HuH-7 (cell line): ENCODE results near the gene STIM1.
A peak's percentile ranks its signal among the peaks of the same experiment; 100 is the strongest.

ENCODE experiments used
- DNase-seq: peaks from one replicate; pipeline ENCODE4 v3.0.0; 2011; ENCODE audit warnings: low spot score

The STIM1 gene

DNA sequence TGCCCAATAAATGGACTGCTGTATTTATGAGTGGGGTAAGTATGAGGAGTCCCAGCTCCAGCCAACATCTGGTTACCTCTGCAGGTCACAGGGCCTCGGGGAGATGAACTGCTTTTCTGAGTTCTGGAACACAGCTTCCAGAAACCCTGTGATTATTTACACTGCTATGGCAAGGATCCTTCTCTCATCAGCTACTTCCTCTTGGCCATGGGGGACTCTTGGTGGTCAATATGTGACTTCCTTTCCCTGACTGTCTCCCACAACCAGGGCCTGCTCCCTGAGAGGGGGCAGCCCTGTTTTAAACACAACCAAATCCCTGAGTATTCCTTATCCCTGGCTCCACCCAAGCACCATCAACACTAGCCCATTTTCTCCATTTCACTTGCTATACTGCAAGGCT, 24.7 kb upstream of the STIM1 start:
- DNase-seq: no peak

DNA sequence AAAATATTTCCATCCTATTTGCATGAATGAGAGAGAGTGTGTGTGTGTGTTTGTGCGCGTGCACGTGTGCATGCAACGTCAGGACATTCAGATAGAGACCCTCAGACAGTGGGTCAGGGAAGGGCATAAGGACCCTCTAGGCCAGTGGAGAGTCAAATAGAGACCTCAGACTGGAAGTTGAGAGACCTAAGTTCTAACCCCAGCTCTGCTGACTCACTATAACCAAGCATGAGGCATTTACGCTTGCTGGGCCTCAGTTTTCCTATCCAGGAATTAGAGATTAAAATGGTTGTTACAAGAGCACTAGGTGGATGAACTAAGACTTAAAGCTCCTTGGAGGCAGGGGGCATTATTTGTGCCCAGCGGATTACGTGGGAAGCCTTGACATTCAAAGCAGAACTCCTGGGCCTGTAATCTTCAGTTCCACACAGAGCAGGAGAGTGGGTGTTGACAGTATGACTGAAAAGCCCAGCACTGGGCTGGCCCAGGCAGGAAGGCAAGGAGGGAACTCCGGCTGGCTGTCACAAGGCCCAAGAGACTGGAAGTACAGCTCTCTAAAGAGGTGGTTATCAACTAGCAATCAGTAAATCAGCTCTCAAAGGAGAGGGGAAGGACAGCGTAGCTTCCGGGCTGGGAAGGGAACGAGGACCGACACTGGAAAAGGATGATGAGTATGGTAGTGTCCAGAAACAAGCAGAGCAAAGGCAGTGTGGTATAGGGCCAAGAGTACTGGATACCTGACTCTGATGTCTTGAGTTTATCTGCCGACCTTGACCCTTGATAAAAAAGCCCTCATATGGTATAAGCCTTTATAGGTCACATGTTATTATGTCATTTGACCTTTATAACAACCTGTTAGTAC, 23.9 kb upstream of the STIM1 start:
- no peak for DNase-seq

DNA sequence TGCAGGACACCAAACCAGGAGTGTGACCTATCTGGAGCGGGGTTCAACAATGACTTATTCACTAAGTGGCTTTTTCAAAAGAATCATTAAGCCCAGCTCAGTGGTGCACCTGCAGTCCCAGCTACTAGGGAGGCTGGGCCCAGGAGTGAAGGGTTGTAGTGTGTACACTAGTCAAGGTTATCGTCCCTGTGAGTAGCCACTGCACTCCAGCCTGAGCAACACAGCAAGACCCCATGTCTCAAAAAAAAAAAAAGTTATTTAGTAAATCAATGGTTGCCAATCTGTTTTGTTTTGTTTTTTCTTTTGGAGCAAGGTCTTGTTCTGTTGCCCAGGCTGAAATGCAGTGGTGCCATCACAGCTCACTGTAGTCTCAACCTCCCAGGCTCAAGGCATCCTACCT, 22.6 kb upstream of the STIM1 start:
- DNase-seq: no peak

DNA sequence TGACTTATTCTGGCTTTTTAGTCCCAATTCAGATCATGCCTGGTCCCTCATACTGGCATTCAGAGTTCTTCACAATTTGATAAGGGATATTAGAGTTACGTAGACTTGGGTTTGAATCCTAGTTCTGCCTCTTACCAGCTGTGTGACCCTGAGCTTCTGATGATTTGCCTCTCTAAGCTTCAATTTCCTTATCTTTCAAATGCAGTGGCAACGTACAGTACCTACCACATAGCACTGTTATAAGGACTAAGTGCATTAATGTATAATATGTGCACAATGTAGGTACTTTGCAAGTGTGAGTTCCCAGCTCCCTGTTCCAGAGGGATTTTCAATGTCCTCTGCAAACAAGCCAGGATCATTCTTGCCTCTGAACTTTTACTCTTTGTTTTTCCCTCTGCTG, 22.0 kb upstream of the STIM1 start:
- no peak for DNase-seq

DNA sequence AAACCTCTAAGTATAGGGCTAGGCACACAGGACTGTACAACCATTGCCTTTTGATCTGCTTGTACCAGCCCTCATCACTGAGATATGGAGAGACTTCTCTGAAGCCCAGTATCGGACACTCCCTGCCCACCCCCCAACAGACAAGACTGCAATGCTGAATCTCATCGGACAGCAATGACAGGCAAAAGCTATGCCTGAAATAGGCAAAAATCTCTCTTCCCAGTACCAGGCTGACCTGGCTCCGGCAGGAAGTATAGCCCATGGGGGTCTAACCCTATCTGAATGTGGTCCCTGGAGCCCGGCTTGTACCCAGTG, 21.2 kb upstream of the STIM1 start:
- DNase-seq: no peak

DNA sequence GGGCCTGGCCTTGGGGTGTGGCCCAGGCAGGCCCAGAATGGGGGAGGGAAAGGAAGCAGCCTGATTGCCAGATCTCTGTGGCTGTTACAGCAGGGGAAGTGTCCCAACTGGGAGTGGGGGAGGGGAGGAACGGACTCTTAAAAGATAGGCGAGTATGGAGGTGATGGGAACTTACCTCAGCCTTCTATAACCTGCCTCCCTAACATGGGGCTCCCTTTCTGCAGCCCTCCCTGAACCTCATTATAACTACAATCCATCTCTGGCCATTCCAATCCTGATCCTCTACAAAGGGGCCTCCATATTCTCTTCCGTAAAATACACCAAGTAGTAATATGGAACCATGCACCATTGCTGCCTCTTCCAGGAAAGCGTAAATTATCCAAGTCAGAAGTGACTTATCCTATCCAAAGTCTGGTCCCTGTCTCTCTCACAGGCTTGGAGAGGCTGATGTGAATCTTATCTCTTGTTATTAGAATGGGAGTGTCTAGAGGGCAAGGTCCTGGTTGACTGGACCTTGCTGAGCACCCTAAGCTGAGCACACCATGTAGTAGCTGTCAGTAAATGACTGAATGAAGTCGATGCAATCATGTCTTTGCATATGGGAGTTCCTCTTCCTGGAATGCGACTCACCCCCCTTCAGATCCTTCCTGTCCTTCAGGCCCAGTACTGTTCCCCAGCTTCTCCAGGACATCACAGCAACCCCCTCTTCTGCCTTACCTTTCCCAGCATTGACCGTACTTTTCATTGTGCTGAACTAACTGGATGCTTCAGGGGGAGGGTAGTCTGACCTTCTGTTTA, 20.6 kb upstream of the STIM1 start:
- DNase-seq: no peak

DNA sequence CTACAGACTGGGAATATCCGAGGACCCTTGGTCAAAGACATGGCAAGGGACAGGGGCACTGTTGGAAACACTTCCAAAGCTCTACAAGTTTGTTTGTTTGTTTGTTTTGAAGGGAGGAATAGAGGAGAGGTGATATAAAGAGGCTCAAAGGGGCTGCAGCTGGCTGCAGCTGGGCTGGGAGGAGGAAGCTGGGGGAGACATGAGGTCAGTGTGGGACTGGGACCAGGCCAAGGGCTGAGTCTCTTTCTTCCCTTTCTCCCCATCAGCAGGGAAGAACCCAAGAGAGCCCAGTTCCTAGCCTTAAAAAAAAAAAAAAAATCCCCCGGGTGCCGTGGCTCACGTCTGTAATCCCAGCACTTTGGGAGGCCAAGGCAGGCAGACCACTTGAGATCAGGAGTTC, 19.7 kb upstream of the STIM1 start:
- DNase-seq: no peak

DNA sequence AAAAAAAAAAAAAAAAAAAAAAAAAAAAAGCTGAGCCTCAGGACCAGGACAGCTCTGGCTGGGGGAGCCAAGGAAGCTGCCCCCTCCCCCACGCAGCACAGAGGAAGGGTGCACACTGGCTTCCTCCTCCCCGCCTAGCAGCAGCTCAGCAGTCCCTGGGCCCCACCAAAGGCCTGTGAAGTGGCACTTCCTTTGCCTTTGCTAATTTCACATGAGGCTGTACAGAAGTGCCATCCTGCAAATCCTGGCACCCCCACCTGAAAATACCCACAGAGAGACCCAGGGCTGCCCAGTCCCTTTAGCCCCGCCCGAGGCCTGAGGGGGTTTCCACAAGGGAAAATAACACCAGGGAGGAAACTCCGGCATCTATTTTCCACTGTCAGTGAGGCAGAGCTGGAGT, 18.6 kb upstream of the STIM1 start:
- DNase-seq: no peak

DNA sequence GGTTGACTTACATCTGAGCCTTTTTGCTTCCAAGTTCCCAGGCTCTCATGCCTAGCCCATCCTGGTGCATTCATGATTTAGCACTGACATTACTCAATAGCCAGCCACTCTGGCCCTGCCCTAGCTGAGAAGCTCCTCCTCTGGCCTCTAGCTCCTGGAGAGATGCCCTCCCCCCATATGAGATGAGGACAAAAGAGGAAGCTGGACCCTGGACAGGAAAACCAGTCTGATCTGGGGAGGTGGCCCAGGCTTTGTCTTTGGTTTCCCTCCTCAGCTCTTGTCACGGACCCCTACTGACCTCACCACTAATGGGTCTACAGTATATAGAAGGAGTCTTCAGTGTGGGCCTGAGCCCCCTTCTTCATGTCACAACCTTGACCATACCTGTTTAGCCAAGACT, 17.7 kb upstream of the STIM1 start:
- DNase-seq: no peak

DNA sequence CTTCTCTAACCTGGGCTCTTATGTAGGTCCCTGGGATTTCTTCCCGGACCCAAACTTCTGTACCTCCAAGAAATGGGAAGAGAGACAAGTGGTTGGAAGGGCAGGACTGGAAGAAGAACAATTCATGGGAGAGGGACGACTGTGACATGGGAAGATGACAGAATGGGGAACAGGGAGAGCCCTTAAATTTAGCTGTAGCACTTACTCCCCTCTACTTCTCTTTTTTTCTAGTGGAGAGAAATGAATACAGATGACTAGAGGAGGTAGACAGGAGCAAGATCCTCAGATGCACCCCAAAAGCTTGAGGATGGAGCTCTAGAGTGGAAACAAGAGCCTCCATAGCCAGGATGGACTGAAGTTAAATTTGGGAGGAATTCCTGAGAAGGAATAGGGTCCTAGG, 17.0 kb upstream of the STIM1 start:
- no peak for DNase-seq

DNA sequence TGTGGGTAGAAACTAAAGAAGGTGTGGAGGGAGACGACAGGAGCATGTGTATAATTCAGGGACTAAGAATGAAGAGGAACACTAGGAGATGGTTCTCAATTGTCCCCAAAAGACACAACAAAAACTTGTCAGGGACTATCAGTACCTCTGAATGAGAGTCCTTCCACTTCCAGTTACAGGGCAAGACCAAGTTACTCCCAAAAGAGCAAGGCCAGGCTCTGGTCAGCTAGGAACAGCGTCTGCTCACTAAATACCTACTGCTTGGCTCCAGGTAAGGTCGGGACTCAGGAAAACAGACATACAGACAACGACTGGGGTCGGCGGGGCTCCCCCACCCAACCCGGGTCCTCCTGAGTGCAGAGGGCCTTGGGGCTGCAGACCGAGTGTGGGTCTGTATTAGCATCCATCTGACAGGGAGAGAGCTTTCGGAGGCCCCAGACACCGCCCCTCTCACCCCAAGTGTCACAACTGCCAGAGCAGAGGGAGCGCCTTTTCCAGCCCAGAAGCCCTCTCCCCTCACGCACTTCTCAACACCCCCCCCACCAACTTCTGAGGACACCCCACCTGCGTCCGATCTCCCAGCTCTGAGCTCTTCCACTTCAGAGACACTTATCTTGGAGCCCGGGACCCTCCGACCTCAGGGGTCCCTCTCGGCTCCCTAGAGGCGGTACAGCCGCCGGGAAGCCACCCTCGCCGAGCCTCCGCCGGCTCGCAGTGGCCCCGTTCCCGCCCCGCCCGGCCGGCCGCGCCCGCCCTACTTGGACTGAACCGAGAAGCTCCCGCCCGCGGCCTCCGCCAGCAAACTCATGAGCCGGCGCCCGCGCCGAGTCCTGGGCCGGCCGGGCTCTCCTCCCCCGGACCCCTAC, 15.2 kb upstream of the STIM1 start:
- no peak for DNase-seq

DNA sequence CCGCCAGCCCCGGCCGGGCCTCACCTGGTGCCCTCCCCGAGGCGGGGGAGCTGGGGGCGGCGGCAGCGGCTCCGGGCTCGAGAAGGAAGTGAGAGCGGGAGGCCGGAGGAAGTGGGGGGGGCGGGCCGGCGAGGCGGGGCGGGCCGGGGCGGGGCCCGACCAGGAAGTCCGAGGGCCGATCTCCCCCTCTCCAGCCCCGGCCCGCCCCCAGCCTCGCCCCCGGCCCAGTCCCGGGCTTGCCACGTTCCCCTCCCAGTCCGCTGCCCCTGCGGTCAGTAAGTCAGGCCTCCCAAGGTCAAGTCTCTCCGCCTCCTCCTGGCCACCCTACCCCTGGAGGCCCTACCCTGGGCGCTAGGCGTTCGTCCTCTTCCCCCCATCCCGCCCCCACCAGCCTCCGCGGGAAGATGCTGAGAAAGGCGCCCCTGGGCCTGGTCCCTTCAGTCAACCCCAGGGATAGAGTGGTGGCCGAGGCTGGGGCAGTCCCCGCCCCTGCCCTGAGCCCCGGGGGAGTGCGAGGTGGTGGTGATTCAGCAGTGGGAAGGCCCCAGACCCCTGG, 14.5 kb upstream of the STIM1 start, which contains the start of gene RHOG:
TSS of gene RHOG (minus strand) at position 90 of the 556 bp plus-strand sequence. CDS start 12,821 bp downstream, outside the sequence.
- peak; percentile 86 for DNase-seq

DNA sequence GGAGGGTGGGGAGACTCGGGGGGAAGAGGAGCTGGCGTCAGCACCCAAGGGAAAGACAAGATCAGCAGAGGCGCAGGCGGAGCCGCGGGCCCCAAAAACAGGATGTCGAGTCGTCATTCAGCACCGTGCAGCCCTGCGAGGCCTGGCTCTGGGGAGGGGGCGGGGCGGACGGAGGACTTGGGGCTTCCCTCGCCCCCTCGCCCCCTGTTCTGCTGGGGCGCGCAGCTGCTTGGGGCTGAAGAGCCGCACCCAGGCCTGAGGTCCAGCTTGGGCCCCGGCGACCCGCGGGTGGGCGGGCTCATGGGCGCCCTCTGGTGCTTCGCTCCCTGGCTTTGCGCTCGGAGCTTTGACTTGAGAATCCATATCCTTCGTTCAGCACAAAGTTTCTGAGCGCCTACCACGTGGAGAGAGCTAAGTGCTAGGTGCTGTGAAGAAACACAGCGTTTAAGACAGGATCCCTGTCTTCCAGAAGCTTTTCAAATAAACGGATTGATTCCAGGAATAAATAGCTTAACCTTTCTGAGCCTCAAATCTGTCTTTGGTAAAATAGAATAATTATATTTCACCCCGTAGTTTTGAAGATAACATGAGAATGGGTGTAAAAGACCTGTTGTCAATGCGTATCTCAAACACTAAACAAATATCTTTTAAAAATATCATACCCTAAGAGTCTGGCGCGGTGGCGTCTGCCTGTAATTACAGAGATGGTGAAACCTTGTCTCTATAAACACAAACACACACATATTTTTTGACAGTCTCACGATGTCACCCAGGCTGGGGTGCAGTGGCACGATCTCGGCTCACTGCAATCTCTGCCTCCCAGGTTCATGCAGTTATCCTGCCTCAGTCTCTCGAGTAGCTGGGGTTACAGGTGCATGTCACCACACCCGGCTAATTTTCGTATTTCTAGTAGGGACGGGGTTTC, 13.8 kb upstream of the STIM1 start:
- peak; percentile 85 for DNase-seq

DNA sequence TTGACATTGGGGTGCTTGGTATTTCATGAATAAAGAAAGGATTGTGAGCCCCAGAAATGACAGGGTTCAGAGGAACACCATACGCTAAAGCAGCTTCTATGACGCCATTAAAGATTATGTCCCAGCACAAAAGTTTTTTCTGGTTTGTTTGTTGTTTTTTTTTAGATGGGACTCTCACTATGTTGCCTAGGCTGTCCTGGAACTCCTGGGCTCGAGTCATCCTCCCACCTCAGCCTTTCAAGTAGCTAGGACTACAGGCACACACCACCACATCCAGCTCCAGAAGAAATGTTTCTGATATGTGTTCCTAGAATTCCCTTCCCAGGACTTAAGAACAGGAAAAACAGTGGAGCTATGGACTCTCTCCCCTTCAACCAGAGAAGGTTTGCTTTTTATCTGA, 12.1 kb upstream of the STIM1 start:
- DNase-seq: no peak

DNA sequence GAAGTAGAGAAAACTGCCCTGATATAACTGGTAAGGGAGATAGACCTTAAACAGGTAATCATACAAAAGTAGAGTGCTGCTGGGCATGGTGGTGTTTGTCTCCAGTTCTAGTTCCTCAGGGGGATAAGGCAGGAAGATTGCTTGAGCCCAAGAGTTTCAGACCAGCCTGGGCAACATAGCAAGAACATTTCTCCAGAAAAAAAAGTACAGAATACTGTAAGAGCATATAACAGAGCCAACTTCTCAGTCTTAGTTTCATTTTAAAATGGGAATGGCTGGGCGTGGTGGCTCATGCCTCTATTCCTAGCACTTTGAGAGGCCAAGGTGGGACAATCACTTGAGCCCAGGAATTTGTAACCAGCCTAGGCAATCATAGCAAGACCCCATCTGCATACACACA, 10.2 kb upstream of the STIM1 start:
- no peak for DNase-seq

DNA sequence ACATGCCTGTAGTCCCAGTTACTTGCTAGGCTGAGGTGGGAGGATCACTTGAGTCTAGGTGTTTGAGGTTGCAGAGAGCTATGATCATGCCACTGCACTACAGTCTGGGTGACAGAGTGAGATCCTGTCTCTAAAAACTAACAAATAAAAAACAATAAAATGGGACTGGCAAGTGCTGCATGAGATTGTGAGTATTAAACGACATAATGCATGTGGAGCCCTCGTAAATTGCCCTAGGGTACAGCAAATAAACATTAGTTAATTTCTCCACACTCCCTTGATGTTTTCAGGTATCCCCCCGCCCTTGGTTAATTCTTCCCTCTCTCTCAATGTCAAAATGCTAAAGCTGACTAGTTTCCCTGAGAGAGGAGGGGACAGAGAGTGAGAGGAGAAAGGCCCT, 9.8 kb upstream of the STIM1 start:
- no peak for DNase-seq

DNA sequence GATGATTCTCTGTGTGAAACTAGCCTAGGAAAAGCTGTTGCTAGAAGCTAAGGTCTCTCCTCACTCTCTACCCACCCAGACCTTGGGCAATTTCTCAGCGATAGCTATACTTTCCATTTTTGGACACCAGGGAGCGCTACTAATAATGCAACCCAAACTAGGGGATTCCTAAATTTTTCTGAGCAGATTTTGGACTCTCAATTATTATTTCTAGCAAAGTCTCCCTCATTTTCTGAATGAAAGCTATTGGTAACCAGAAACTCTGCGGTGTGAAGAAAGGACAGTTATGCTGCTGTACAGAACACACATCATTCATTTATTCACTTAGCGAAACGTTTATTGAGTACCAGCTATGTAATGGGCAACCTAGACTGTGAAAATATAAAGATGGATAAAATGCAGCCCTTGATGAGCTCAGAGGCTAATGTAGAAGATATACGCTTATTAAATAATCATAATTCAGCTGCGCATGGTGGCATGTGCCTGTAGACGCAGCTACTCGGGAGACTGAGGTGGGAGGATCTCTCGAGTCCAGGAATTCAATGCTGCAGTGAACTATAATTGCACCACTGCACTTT, 6.1 kb upstream of the STIM1 start:
- DNase-seq: peak; percentile 46

DNA sequence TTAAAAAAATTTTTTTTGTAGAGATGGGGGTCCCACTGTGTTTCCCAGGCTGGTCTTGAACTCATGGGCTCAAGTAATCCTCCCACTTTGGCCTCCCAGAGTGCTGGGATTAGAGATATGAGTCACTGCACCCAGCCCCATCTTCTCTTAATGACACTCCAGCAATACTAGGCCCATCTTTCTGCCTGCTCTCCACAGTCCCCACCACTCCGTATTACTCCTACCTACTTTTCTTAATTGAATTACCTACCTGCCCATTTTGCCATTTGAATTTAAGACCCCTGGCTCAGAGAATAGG, 2.0 kb upstream of the STIM1 start:
- DNase-seq: no peak

DNA sequence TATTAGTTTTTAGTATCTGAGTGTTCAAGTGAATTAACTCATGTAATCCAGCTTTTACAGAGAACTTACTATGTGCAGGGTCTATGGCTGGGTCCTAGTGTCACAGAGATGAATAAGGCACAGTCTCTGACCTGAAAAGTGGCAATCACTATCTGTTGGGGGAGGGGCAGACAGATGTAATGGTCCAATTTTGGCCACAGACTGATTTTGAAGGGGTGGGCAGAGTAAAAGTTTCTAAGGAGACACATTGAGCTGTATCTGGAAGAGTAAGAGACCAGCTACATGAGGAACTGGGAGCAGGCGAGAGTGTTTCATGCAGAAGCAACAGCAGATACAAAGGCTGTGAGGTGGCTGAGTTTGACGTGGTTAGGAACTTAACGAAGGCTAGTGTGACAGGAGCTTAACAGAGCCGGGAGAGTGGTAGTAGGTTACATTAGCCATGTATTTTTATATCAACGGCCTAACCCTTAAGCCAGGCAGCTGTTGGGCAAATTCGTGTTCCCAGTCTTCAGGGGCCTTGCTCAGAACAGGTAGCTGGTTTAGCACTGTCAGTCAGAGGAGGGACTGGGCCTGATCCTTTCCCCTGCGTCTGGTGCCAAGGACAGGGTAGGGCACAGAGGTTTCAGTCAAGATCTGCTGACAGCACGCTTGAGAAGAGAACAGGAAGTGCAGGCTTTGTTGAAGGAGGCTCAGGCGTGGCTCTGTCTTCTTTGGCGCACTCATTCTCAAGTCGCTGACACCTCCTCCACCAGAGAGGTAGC, 1.4 kb upstream of the STIM1 start:
- no peak for DNase-seq

DNA sequence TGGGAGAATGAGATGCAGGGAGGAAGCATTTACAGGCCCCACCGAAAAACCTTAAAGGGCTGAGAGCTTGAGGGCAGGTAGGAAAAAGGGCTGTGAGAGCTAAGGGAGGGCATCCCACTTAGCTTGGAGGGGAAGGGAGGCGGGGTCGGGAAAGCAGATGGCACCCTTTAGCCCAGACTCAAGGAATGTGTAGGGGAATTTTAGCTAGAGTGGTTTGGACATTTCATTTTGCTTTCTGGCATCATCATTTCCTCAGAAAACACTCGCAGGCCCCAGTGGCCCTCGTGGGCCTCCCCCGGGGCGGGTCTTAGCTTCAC, 846 bp upstream of the STIM1 start:
- DNase-seq: no peak
